SKM-1 treated with dmso at 0.1 percent for 144 hours (cell line): ENCODE measurements around the gene PSMD5.

Experiments
- DNase-seq: peaks from one replicate; lab custom pipeline; 2025; ENCODE audit not compliant: unreplicated experiment; lab: John Stamatoyannopoulos, UW

The PSMD5 gene

DNA sequence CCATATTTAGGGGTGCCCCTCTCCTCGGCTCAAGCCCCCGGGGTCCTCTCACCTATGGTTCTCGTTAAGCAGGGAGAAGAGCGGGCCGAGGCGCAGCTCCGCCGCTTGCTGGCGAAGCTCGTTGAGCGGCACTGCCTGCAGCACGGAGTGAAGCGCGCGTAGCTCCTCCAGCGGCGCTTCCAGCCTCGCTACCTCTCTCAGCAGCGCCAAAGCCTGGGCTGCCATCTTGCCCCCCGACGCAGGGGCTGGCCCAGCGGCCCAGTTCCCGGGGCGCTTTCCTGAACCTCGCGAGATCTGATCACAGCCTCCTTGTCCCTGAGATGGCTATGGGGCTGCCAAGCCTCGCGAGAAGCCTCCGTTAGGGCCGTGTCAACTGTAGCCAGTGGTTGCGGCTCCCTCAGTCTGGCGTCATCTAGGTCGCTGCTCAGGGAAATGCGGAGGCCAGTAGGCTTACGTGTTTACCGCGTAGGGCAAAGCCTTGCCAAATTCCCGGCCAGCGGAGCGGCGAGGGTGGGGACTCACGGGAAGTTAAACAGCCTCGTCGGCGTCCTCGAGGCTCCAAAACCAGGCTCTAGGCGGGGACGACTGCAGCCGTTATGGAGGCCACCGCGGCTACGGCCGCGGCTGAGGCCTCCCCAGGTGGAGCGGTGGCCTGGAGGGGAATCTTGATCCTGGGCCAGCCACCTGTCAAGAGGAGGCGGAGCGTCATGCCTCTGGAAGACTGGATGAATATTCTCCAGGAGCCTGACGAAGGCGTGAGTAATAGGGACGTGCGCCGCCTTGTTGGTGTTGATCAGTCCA lies at the start of gene PSMD5:
PSMD5 (minus strand) TSS at position 238 of the 801 bp plus-strand sequence; CDS start at position 225, 13 bp downstream.
- DNase-seq, result peak; percentile 95

DNA sequence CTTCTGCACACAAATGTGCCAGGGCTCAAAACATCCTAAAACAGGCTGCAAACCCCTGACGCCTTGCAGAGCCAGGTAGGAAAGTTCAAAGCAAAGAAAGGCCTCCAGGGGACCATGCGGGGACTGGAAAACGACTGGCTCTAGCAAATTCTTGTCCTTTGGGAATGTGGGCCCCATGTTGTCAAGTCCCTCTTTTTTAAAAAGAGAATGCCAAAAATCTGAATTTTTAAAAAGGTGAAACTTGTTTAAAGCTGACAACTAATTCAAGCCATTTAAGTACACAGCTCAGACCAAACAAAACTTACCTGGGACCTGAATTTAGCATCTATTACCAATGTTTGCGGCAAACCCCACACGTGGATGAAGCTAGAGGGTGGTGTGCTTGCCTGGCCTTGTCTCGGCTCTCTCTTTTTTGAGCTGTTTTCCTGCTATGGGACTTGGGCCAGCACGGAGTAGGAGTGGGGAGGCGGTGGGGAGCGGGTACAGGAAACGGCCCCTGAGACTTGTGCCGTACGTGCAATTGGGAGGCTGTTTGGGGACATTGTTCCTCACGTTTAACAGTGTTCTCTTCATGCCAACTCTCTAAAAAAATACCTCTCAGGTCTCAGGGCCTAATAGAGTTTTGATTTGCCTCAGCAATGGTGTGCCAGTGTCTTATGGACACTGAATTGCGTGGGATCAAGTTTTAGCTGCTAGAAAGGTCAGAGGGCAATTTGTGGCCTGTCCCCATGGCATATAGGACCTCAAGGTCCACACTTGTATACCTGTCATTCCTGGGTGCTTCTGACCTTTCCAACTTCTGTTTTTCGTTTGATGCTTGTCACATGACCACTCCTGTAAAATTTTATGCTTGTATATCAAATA lies 49.4 kb upstream of the PSMD5 start:
- no peak for DNase-seq

DNA sequence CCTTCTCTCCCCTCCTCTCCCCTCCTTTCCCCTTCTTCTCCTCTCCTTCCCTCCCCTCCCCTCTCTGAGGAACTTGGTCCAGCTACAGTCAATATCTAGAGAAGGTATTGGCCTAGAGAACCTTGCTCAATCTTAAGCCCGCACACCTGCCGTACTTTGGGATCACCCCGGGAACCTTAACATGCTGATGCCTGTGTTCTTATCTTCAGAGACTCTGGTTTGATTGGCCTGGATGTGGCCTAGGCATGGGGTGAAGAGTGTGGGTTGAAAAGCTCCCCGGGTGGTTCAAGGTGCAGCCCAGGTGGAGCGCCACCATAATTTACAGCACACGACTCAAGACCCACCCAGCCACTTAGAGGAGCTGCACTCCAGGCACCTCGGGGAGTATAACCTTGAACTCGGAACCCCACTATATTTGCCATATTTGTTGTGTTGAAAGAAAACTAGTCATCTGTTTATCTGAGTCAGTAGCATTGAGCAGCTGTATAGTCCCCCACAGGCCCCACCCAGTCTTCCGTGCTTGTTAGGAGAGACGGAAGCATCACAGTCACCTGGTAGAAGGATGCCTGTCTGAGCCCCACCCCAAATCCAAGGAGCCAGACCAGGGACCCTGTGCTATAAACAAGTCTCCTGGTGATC lies 48.6 kb upstream of the PSMD5 start:
- DNase-seq, result no peak

DNA sequence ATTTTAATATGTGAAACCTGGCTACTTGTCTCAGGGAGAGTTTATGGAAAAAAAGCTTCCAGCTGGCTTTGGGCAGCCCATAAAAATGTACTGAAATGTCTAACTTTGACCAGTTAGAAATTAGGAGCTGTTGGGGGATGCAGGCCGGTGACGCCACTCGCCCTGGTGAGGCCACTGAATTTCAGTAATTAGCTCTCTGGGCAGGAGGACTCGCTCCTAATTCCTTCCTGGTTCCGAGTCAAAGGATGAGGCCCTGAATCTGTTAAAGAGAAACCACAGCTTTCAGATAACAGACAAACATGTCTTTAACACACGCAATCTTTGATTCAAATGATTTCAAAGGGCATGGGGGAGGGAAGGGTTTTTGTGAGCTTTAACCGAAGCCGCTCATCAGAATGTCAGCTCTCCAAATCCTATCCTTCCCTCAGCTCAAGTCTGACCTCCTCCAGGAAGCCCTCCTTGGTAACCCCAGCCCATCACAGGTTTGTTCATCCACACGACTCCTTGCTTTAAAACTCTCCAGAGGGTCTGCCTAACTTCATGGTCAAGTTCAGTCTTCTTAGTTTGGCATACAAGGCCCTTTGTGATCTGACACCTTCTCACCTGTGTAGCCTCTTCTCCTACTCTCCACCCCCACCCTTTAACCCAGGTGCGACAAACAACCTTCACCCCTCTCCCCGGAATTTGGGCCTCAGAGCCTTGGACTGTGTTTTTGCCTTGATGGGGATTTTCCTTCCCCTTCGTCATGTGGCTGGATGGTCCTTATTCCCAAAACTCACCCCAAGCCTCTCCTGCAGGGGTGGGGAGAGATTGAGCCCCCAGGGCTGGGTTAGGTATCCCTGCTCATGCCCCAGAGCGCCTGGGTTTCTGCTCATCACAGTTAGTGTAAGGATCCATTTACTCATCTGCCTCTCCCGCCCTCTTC lies 47.9 kb upstream of the PSMD5 start:
- DNase-seq, result peak; percentile 21

DNA sequence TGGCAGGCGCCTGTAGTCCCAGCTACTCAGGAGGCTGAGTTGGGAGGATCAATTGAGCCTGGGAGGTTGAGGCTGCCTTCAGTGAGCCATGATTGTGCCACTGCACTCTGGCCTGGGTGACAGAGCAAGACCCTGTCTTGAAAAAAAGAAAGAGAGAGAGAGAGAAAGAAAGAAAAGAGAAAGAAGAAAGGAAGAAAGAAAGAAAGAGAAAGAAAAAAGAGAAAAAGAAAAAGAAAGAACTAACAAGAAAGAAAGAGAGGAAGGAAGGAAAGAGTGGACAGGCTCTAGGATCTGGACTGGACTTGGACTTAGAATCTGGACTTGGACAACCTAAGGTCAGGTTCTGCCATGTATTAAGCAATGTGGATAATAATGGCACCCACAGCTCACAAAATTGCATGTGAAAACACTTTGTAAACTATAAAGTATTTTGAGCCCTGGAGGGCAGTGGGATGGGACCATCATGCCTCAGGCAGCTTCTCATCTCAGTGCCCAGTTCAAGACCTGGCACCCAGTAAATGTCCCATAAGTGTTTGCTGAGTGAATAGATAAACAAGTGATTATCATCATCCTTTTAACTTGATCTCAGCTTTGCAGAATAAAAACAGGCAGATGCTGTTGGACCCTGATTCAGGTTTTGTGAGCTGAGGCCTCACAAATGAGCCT lies 47.0 kb upstream of the PSMD5 start:
- no peak for DNase-seq

DNA sequence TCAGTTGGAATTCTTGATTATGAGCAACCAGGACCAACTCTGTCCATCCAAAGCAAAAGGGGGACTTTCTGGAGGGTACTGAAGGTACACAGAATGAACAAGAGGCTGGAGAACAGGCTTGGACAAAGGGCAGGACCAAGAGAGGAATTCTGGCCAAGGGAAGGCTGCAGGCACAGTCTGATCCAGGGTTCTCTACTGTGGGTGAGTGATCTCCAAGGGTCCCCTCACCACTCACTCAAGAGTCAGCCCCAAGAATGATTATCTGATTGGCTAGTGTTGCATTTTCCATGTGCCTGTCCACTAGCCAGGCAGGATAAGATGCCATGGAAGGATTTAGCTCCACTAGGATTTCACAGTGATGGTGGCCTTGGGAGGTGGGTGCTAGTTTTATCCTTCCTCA lies 45.9 kb upstream of the PSMD5 start:
- DNase-seq, result no peak

DNA sequence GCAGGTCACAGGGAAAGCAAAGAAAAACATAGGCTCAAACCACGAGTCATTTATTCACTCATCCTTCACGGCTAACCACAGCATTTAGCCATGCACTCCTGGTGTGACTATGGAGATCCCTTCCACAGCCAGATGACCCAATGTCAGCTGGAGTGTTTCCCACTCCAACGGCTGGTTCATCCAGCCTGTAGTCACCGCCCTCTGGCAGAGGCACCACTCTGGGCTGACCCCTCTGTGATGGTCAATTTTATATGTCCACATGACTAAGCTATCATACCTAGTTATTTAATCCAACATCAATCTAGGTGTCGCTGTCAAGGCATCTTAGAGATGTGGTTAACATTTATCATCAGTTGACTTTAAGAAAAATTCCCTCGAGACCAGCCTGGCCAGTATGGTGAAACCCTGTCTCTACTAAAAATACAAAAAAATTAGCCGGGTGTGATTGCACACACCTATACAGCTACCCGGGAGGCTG lies 43.8 kb upstream of the PSMD5 start:
- no peak for DNase-seq

DNA sequence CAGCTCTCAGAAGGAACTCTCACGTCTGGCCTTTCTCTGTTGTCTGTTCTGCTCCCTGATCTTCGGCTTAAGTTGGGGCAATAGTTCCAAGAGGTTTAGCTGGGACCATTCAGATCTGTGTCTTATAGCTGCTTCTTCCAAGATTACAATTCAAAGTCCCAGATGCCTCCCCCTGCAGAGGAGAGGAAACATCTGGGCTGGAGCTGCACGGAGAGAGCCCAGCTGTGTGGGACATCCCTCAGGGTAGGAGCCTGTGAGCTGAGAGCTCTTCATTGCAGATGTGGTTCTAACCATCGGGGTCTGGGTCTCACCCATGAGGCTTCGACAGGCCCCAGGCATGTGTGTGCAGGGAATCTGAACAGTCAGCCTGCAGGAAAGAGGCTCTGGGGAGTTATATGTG lies 43.2 kb upstream of the PSMD5 start:
- no peak for DNase-seq

DNA sequence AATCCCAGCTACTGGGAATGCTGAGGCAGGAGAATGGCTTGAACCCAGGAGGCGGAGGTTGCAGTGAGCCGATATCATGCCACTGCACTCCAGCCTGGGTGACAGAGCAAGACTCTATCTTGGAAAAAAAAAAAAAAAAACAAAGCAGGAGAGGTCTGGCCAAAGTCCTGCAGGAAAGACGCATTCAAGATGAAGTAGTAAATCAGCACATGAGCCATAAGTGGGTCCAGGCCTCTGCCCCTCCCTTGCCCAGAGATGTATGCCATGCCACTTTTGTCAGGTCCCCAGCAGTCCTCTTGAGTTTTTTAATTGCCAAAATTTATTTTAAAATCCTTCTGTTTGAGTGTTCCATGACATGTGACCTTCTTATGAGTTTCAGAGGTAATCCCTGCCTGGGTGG lies 42.7 kb upstream of the PSMD5 start:
- no peak for DNase-seq

DNA sequence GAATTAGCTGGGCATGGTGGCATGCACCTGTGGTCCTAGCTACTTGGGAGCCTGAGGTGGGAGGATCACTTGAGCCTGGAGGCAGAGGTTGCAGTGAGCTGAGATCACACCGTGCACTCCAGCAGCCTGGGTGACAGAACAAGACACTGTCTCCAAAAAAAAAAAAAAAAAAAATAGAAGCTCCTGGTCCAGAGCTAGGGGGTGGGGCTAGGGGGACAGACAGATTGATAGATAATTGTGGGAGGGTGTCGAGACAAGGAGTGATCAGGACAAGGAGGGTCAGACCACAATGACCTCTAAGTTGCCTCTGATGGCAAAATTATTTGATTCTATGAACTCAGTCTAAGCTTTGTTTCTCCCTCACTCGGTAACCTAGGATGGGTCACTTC lies 40.9 kb upstream of the PSMD5 start:
- no peak for DNase-seq

DNA sequence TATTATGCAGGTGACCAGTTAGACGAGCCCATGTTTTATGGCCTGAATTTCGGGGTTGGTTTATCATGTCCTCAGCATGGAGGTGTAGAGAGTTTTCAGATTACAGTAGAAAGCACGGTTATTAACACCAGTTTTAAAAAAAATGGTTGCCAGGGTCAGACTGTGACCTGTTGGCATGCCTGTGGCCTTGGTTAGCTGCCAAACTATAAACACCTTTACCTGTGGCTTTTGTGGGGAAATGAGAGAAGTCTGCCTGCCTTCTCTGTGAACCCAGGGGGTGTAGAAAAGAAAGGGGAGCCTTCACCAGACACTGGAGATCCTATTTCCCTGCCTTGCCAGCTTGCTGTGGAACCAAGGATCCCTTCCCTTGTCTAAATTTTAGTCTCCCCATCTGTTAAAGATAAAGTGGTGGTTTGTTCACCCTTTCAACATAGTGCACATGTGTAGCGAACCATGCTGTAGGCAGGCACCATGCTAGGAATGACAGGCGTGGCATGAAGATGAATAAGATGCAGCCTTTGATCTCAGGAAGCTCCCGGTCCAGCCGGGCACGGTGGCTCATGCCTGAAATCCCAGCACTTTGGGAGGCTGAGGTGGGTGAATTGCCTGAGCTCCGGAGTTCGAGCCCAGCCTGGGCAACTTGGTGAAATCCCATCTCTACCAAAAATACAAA lies 40.3 kb upstream of the PSMD5 start:
- no peak for DNase-seq

DNA sequence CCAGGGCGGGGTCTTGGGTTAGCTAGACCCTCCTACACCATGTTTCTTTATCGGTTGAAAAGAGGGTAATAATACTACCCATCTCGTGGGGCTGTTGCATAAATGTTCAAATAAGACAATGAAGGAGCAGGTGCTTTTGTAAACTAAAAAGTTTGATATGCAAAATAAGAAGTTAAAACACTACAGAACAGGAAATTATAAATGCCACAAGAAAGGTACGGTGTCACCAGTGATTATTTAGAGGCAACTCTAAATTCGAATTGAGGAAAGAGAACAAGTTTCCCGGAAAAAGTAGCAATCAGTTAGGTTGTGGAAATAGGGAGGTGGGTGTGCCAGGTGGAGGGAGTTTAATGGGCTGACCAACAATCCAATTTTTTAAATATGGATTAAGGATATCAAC lies 36.7 kb upstream of the PSMD5 start:
- no peak for DNase-seq

DNA sequence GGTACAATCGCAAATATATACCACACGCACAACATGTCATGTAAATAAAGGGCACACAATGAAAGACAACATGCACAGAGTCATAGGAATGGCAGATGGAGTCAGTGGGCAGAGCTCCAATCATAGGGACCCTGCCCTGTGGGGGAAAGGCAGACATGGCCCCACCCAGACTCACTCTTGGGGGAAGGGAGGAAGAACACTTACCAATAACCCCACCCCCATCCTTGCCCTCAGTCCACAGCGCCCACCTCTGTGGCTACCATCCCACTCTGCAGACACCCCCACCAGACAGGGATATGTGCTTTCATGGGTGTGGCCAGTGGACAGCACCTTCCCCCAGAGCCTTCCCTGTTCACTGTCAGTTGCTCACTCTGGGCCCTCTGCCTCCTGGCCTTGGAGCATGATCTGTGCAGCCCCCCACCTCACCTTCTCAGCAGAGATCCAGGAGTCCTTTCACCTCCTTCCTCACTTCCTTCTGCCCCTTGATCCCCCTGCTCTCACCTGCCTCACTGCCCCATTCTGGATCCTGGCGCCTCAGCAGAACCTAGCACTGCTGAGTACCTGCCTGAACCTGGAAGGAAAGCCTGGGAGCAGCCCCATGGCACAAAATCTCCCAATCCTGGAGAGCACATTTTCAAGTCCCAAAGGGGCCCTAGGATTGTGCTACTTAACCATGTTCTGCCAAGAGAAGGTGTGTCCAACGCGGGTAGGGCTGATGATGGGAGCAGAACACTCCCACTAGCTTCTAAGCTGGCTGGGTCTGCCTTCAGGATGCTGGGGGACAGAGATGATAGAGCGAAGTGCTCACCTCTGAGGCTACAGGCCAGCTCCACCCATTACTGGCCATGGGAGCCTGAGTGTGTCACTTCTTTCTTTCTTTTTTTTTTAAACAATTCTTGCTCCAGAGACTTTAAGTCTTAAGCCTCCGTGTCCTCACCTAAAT lies 35.7 kb upstream of the PSMD5 start:
- DNase-seq, result no peak

DNA sequence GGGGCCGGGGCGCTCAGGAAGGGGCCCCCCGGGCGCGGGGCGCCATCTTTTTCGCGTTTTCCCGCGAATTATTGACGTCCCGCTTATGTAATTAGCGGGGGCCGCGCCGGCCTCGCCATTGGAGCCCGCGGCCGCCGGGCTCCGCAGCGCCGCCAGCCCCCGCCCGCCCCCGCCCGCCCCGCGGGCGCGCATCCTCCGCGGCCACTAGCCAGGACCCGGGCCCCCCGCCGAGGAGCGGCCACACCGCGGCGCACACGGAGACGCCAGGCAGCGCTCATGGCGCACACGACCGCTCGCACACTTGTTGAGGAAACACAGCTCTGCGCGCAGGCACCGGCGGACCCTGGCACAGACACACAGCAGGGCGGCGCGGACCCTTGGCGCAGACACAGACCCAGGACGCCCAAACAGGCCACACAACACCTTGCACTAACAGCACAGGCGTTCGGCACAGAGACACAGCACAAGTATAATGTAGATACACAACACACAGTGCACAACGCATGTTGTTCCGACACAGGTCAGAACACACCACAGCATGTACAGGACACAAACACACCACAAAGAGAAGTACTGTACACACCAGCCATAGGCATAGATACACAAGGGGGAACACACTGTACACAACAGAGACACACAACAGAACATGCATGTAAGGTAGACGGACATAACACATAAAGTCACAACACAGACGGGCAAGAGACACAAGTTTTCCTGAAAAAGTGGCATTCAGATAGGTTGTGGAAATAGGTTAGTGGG lies 34.7 kb upstream of the PSMD5 start:
- peak; percentile 59 for DNase-seq

DNA sequence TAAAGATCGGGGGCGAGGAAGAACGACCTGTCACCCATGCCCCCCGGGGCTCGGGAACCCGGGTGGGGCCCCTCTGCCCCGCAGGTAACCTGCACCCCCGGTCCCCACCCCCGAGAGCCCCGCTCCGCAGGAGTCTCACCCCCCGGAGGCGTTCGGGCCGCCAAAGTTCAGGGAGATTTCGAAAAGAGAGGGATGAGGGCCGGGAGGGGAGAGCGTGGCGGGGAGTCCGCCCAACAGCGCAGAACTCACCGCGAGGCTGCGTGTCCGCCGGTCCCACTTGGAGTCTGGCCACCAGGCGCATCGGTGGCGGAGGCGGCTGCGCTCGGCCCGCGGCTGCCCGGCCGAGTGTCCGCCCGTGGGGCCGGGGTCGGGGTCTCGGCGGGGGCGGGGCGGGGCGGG lies 34.1 kb upstream of the PSMD5 start, which contains the start of gene PHF19:
PHF19 (minus strand) TSS at position 347 of the 399 bp plus-strand sequence. CDS start 2,447 bp downstream, outside the sequence.
- DNase-seq, result no peak

DNA sequence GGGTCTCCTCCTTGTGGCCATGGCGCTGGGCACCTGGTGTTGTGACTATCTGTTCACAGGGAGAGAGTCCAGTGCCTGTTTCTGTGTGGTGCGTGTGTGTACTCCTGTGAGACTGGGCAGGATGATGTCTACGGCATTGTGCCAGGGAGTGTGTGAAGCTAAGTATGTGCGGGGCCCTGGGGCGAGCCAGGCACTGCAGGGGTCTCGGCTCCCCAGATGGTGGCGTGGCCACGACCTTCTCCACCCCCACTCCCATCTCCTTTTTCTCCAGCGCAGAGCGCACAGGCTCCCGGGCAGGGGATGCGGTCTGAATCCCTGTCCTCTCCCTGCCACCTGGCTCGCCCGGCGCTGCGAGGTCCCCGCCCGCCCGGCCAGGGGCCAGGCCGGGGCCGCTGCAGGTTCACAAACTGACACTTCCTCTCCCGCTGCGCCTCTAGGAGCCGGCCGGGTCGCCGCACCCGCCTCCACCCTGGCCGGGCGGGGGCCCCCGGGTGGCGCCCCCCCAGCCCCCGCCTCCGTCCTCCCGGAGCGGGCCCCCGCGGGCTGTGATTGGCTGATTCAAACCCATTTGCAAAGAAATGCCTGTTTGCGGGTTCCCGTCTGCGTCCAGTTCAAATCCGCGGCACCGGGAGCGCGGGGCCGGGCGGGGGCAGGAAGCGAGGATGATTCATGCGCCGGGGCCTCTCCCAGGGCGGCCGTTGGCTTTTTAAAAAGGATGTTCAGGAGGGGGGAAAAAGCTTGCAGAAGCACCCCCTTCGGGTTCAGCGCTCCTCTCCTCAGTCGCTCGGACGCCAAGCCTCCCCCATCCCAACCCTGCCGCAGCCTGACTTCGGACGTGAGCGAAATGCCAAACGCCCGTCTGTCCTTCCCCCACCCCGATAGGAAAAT lies 33.5 kb upstream of the PSMD5 start:
- DNase-seq, result peak; percentile 90

DNA sequence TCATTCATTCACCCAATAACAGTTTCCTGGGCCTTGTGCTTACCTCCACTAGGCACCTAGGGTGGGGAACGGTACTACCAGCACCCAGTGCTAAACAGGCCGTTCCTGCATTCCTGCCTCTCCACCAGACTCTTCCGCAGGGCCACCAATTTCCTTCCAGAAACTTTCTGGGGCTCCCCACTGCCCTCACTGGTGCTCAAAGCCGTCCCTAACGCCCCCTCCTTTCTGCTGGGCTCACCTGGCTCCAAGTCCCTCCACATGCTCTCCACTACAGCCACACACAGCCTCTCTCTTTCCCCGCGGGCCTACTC lies 32.9 kb upstream of the PSMD5 start:
- no peak for DNase-seq
